Effector CD4-positive, alpha-beta T cell (primary cell): ENCODE measurements around the gene ARHGAP30.
"Not testable (repeated sequence)": the region's sequence is repeated elsewhere in the genome, so short reads cannot be mapped to it uniquely, and the experiment has no call there.

Source experiments
- DNase-seq: peaks from one replicate; pipeline ENCODE4 v3.0.0-alpha.2; 2020
- total RNA-seq: gene quantifications from one replicate; lab custom pipeline; 2026; lab: John Stamatoyannopoulos, UW

Gene ARHGAP30
- 327 reads per million, percentile 96 among the genes with 10 or more reads in this experiment for total RNA-seq

GRCh38 chr1:161069731-161070270 lies at the start of gene ARHGAP30:
TSS of gene ARHGAP30 (minus strand) at chr1:161069891. CDS start at chr1:161069624, 267 bp downstream.
- DNase-seq = peak; percentile 73

- peak; percentile 81 for DNase-seq
Measured at GRCh38 chr1:161117759-161118581, 48.3 kb upstream of the ARHGAP30 start, which contains the start of the genes NIT1 and PFDN2. TSS of gene NIT1 (plus strand) at chr1:161118105. CDS start at chr1:161118177, 72 bp downstream. TSS of gene PFDN2 (minus strand) at chr1:161118037. CDS start at chr1:161118026, 11 bp downstream.

GRCh38 chr1:161115961-161116360 lies 46.3 kb upstream of the ARHGAP30 start:
- DNase-seq = not testable (repeated sequence)

- DNase-seq = no peak
Measured at GRCh38 chr1:161115132-161115711, 45.5 kb upstream of the ARHGAP30 start.

- DNase-seq = no peak
Measured at GRCh38 chr1:161114556-161114955, 44.9 kb upstream of the ARHGAP30 start.

GRCh38 chr1:161113915-161114314 lies 44.2 kb upstream of the ARHGAP30 start:
- no peak for DNase-seq

- DNase-seq = no peak
Measured at GRCh38 chr1:161111527-161111926, 41.8 kb upstream of the ARHGAP30 start.

GRCh38 chr1:161111117-161111516 lies 41.4 kb upstream of the ARHGAP30 start:
- no peak for DNase-seq

- no peak for DNase-seq
Measured at GRCh38 chr1:161106431-161106830, 36.7 kb upstream of the ARHGAP30 start.

- no peak for DNase-seq
Measured at GRCh38 chr1:161100556-161100955, 30.9 kb upstream of the ARHGAP30 start.

GRCh38 chr1:161099090-161099802 lies 29.6 kb upstream of the ARHGAP30 start:
- DNase-seq = no peak

GRCh38 chr1:161098210-161099068 lies 28.7 kb upstream of the ARHGAP30 start, which contains the start of gene KLHDC9:
TSS of gene KLHDC9 (plus strand) at chr1:161098361. CDS start at chr1:161098536, 175 bp downstream.
- DNase-seq = peak; percentile 53

- DNase-seq = no peak
Measured at GRCh38 chr1:161096530-161096929, 26.8 kb upstream of the ARHGAP30 start.

GRCh38 chr1:161096015-161096414 lies 26.3 kb upstream of the ARHGAP30 start:
- no peak for DNase-seq

GRCh38 chr1:161095230-161095629 lies 25.5 kb upstream of the ARHGAP30 start:
- no peak for DNase-seq

- no peak for DNase-seq
Measured at GRCh38 chr1:161094481-161094880, 24.8 kb upstream of the ARHGAP30 start.

GRCh38 chr1:161092621-161093028 lies 22.9 kb upstream of the ARHGAP30 start:
- DNase-seq = no peak

- DNase-seq = no peak
Measured at GRCh38 chr1:161091796-161092507, 22.3 kb upstream of the ARHGAP30 start.

- DNase-seq = no peak
Measured at GRCh38 chr1:161091093-161091492, 21.4 kb upstream of the ARHGAP30 start.

GRCh38 chr1:161090617-161091016 lies 20.9 kb upstream of the ARHGAP30 start:
- DNase-seq = no peak

GRCh38 chr1:161089938-161090337 lies 20.2 kb upstream of the ARHGAP30 start:
- DNase-seq = no peak
